GM18868 (cell line): Measurements from ENCODE around the gene OR9A4.

Source experiments
- ATAC-seq: cut with Tn5 transposase; IDR thresholded peaks from one replicate; pipeline ENCODE4 v1.9.1; 2021; ENCODE audit warnings: mild to moderate bottlenecking, moderate library complexity; ENCODE audit not compliant: unreplicated experiment

OR9A4 gene

DNA sequence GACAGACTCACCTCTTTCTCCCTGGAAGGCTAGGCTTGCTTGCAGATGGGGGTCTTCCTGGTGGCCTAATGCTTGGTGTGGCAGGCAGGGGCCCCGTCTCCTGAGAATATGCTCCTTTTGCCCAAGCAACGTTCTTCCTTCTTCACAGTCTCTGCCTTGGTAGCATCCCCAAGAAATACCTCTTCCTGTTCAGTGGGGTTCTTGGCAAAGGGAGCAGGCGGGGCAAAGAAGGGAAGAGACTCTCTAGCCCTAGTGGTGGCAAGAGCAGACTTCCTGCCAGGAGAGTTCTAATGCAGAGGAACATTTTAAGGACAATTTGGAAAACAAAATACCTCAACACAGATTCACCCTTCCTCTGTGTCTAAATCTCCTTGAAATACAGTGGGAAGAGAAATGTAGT lies 30.6 kb downstream of the OR9A4 start, which contains the start of gene CLEC5A:
CLEC5A (minus strand) TSS at position 179 of the 400 bp plus-strand sequence. CDS start 682 bp downstream, outside the sequence.
- ATAC-seq = no peak

DNA sequence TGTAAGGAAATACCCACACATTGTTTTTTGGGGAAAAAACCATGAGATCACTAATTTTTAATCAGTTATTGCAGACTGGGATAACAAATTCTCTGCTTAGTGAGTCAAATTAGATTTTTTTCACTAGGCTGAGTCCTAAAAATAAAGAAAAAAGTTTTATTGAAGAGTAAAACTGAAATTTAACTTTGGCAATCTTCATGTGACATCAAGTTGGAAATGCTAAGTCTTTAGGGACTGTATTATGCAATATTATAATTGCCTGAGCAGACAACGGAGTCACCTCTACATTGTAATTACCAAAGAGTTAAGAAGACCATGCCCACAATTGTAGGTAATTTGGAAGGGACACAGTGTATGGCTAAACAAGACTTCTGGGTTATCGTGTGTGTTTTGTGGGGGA lies 32.8 kb downstream of the OR9A4 start:
- no peak for ATAC-seq

DNA sequence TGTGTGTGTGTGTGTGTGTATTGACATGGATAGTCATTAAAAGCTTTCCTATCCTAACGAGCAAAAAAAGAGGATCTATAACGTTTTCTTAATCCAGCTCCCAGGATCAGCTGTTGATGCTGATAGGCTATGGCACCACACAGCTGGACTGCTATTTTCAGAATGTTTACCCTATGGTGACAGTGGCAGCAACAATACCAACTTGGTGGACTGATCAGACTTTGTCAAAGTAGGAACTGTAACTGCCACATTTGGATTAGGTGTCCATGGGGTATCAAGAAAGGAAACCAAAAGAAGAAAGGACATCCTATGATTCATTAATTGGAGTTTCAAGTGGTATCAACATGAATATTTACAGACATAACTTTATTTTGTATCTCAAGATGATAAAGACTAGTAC lies 33.3 kb downstream of the OR9A4 start:
- no peak for ATAC-seq

DNA sequence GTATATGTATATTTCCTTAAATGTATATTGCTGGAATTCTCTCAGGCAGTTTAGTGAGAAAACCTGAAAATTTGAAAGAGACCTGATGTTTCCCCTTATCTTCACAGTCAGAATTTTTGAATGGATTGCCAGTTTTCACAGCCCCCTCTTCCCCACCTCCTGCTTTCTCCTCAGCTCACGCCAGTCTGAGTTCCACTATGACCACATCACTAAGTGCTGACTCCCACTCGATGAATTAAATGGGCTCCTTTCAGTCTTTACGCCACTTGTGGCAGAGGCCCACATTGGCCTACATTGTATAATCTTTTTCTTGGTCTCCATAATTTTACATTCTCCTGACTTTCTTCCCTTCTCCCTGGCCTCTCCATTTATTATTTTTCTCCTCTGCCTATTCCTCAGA lies 33.7 kb downstream of the OR9A4 start:
- ATAC-seq = no peak

DNA sequence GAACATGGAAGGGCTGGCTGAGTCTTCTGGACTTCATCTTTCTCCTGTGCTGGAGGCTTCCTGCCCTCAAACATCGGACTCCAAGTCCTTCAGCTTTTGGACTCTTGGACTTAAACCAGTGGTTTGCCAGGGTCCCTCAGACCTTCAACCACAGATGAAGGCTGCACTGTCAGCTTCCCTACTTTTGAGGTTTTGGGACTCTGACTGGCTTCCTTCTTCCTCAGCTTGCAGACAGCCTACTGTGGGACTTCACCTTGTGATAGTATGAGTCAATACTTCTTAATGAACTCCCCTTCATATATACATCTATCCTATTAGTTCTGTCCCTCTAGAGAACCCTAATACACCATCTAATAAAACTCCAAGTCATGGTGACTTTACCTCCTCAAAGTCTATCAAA lies 34.6 kb downstream of the OR9A4 start:
- no peak for ATAC-seq

DNA sequence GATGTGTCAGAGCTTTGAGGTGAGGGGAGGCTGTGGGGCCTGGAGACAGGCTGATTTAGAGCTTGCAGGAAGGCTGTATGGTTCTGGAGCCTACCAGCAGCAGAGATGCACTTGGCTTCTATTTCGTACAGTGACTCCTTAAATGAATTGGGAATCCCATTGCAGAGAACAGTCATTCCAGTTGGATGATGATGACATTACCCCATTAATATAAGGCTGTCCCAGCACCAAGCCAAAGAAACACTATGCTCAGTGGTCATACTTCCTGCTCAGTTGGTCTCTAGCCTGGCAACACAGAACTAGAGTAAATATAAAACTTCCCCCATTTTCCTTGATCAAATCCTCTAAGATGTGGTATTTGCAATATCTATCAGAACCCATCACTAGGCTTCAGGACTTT lies 36.3 kb downstream of the OR9A4 start:
- ATAC-seq = no peak

DNA sequence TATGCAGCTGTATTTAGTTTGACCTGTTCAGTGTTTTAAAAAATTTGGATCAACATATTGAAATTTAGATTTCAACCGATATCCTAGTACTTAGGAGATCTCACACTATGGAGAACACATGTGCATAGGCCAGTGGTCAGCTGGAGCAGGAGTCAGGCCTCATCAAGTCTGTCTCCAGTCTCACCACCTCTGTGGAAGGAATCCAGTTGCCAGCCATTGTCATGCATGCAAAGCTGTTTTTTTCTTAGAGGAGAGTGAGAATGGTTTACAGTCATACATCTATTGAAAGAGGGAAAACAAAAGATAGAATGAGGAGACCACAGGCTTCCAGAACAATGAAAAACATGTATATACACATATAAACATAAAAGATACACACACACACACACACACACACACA lies 38.1 kb downstream of the OR9A4 start:
- no peak for ATAC-seq

DNA sequence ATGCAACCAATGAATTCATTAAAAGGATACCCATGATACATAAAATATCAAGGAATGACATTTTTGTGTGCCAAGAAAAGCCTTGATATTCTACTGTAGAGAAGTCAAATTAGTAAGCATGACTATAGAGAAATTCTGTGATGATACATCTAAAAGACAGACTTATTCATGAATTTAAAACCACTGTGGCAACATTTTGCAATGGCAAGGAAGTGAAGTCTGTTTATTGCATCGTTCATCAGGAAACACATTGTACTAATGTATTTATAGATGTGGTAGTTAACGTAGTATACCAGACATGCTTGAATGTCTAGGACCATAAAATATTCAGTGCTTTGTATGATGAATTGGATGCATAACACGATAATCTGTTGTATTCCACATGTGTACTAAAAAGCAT lies 39.9 kb downstream of the OR9A4 start:
- no peak for ATAC-seq

DNA sequence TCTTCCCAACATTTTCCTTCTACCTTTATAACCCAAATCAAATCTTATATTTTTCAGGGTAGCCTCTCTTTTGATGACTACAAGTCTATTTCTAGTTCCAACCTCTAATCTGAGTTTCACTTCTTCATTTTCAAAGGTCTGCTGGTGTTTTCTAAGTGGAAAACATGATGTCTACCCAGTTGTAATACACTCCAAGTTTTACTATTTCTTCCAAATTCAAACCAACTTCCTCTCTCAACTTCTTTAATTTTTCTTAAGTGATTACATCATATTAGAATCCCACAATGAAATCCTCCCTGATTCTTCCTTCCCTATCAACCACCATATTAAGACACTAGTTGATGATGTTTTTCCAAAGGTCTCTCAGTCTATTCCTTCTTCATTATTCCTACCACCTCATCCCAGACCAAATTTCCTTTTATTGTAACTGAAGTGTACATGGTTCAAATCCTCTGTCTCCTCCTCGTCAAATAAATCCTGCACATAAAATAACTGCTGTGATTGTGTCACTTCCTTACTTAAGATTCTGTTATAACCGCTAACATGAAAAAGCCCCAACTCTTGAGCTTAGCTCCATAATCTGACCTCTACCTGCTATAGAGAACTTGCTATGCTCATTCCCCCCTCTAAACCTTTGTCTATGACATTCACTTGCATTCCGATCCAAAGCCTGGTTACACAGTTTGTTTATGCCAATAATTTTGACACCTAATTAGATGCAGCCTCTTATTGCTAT lies 44.7 kb downstream of the OR9A4 start:
- peak; percentile 98 for ATAC-seq
